Dermis blood vessel endothelial cell (primary cell): Measurements from ENCODE around the gene MRPS6. TPM values are rescaled to one million over a fixed set of nuclear protein-coding genes. Genes with fewer than 3 reads are reported as not detected.
A peak's percentile ranks its signal among the peaks of the same experiment; 100 is the strongest.

Experiments
- DNase-seq: peaks from one replicate; pipeline ENCODE4 v3.0.0; 2010
- total RNA-seq: library from RNA; depleted of rRNA; stranded (reverse); fragments of >200 nt; gene quantifications from 2 replicates; pipeline ENCODE4 v1.2.3, GENCODE V29; 2014

Gene MRPS6
- total RNA-seq, 1 donor from 2014 or later, result 14.3 TPM

GRCh38 chr21:34105947-34106541 is 32.7 kb downstream of the MRPS6 start:
- no peak for DNase-seq

GRCh38 chr21:34107606-34108005 is 34.2 kb downstream of the MRPS6 start:
- DNase-seq, result no peak

- DNase-seq, result no peak
These were observed 35.7 kb downstream of the MRPS6 start for GRCh38 chr21:34109075-34109474.

- DNase-seq, result no peak
These were observed 37.3 kb downstream of the MRPS6 start for GRCh38 chr21:34110594-34111202.

- DNase-seq, result no peak
These were observed 39.1 kb downstream of the MRPS6 start for GRCh38 chr21:34112316-34113033.

- DNase-seq, result peak; percentile 5
These were observed 40.5 kb downstream of the MRPS6 start for GRCh38 chr21:34113842-34114241.

GRCh38 chr21:34115160-34115559 is 41.8 kb downstream of the MRPS6 start:
- no peak for DNase-seq

GRCh38 chr21:34116569-34116968 is 43.2 kb downstream of the MRPS6 start:
- no peak for DNase-seq

GRCh38 chr21:34120867-34121266 is 47.5 kb downstream of the MRPS6 start:
- no peak for DNase-seq

GRCh38 chr21:34122047-34122446 is 48.7 kb downstream of the MRPS6 start:
- DNase-seq, result no peak

- no peak for DNase-seq
These were observed 50.2 kb downstream of the MRPS6 start for GRCh38 chr21:34123609-34124008.

- peak; percentile 7 for DNase-seq
These were observed 52.9 kb downstream of the MRPS6 start for GRCh38 chr21:34126269-34126668.

GRCh38 chr21:34126691-34127090 is 53.3 kb downstream of the MRPS6 start:
- no peak for DNase-seq

- no peak for DNase-seq
These were observed 54.7 kb downstream of the MRPS6 start for GRCh38 chr21:34128124-34128523.

GRCh38 chr21:34128674-34129038 is 55.3 kb downstream of the MRPS6 start:
- DNase-seq, result no peak

GRCh38 chr21:34129039-34129891 is 55.9 kb downstream of the MRPS6 start:
- DNase-seq, result peak; percentile 85

GRCh38 chr21:34129901-34130715 is 56.7 kb downstream of the MRPS6 start:
- DNase-seq, result no peak

- DNase-seq, result no peak
These were observed 57.3 kb downstream of the MRPS6 start for GRCh38 chr21:34130716-34130985.

GRCh38 chr21:34131586-34131985 is 58.2 kb downstream of the MRPS6 start:
- DNase-seq, result no peak

- no peak for DNase-seq
These were observed 58.8 kb downstream of the MRPS6 start for GRCh38 chr21:34132202-34132601.

- no peak for DNase-seq
These were observed 59.5 kb downstream of the MRPS6 start for GRCh38 chr21:34132926-34133325.

- no peak for DNase-seq
These were observed 60.0 kb downstream of the MRPS6 start for GRCh38 chr21:34133392-34133791.

- peak; percentile 2 for DNase-seq
These were observed 60.4 kb downstream of the MRPS6 start for GRCh38 chr21:34133802-34134201.
